Measurements from ENCODE around the gene PCDH9.

Gene PCDH9

GRCh38 chr13:67210208-67210607, 19.9 kb downstream of the PCDH9 start:
- Mint-ChIP-seq H3K36me3 (no peaks in the 10 kb centered on the region), H3K9me3 (no peaks in the 10 kb centered on the region), H3K4me1 (no peaks in the 10 kb centered on the region), H3K27me3 (no peaks in the 10 kb centered on the region), H3K27ac (no peak overlapping the region), H3K4me3 (no peak overlapping the region)
- DNase-seq (ENCODE audit: low spot score in 2 of 2) (no peak), ATAC-seq (ENCODE audit: low read depth) (no peak)

GRCh38 chr13:67208552-67208951, 21.6 kb downstream of the PCDH9 start:
- Mint-ChIP-seq H3K27me3 (no peaks in the 10 kb centered on the region), H3K9me3 (no peaks in the 10 kb centered on the region), H3K36me3 (no peaks in the 10 kb centered on the region), H3K4me1 (no peaks in the 10 kb centered on the region), H3K27ac (no peak overlapping the region), H3K4me3 (no peak overlapping the region)
- DNase-seq (ENCODE audit: low spot score in 2 of 2) (no peak), ATAC-seq (ENCODE audit: low read depth) (no peak)

GRCh38 chr13:67204764-67205163, 25.4 kb downstream of the PCDH9 start:
- ATAC-seq (ENCODE audit: low read depth) (no peak), DNase-seq (ENCODE audit: low spot score in 2 of 2) (no peak)
- Mint-ChIP-seq H3K27ac (no peak overlapping the region), H3K4me1 (no peaks in the 10 kb centered on the region), H3K36me3 (no peaks in the 10 kb centered on the region), H3K9me3 (no peaks in the 10 kb centered on the region), H3K27me3 (no peaks in the 10 kb centered on the region), H3K4me3 (no peak overlapping the region)

- Mint-ChIP-seq H3K9me3 (no peaks in the 10 kb centered on the region), H3K4me3 (no peak overlapping the region), H3K36me3 (no peaks in the 10 kb centered on the region), H3K4me1 (no peaks in the 10 kb centered on the region), H3K27me3 (no peaks in the 10 kb centered on the region), H3K27ac (no peak overlapping the region)
- DNase-seq (ENCODE audit: low spot score in 2 of 2), result no peak
- no peak for ATAC-seq (ENCODE audit: low read depth)
Observed at GRCh38 chr13:67200605-67201004, 29.5 kb downstream of the PCDH9 start.

- H3K4me1 Mint-ChIP-seq, result no peaks in the 10 kb centered on the region
Observed at GRCh38 chr13:67200183-67200582, 30.0 kb downstream of the PCDH9 start.

GRCh38 chr13:67197704-67198103, 32.4 kb downstream of the PCDH9 start:
- no peak for DNase-seq (ENCODE audit: low spot score in 2 of 2)
- Mint-ChIP-seq H3K4me1 (no peaks in the 10 kb centered on the region), H3K4me3 (no peak overlapping the region), H3K9me3 (no peaks in the 10 kb centered on the region), H3K27me3 (no peaks in the 10 kb centered on the region), H3K27ac (no peak overlapping the region), H3K36me3 (no peaks in the 10 kb centered on the region)
- no peak for ATAC-seq (ENCODE audit: low read depth)

More at GRCh38 chr13:67200183-67200582, 30.0 kb downstream of the PCDH9 start:
- Mint-ChIP-seq H3K4me3 (no peak overlapping the region), H3K27ac (no peak overlapping the region), H3K36me3 (no peaks in the 10 kb centered on the region), H3K27me3 (no peaks in the 10 kb centered on the region), H3K9me3 (no peaks in the 10 kb centered on the region)
- ATAC-seq (ENCODE audit: low read depth) (no peak), DNase-seq (ENCODE audit: low spot score in 2 of 2) (no peak)

GRCh38 chr13:67193979-67194378, 36.2 kb downstream of the PCDH9 start:
- H3K4me3 Mint-ChIP-seq, result no peak overlapping the region
- no peaks in the 10 kb centered on the region for H3K4me1 Mint-ChIP-seq
- H3K27ac Mint-ChIP-seq, result no peak overlapping the region
- no peak for DNase-seq (ENCODE audit: low spot score in 2 of 2)
- H3K27me3 Mint-ChIP-seq, result no peaks in the 10 kb centered on the region
- H3K9me3 Mint-ChIP-seq, result no peaks in the 10 kb centered on the region
- ATAC-seq (ENCODE audit: low read depth), result no peak
- H3K36me3 Mint-ChIP-seq, result no peaks in the 10 kb centered on the region

- ATAC-seq (ENCODE audit: low read depth), result no peak
- no peak for DNase-seq (ENCODE audit: low spot score in 2 of 2)
- no peak overlapping the region for H3K4me3 Mint-ChIP-seq
- no peaks in the 10 kb centered on the region for H3K9me3 Mint-ChIP-seq
- H3K27ac Mint-ChIP-seq, result no peak overlapping the region
- no peaks in the 10 kb centered on the region for H3K36me3 Mint-ChIP-seq
- H3K4me1 Mint-ChIP-seq, result no peaks in the 10 kb centered on the region
- H3K27me3 Mint-ChIP-seq, result no peaks in the 10 kb centered on the region
Observed at GRCh38 chr13:67192751-67193150, 37.4 kb downstream of the PCDH9 start.

GRCh38 chr13:67186995-67187569, 43.1 kb downstream of the PCDH9 start:
- Mint-ChIP-seq H3K4me1 (no peaks in the 10 kb centered on the region), H3K27me3 (no peaks in the 10 kb centered on the region), H3K36me3 (no peaks in the 10 kb centered on the region), H3K27ac (no peak overlapping the region), H3K4me3 (no peak overlapping the region), H3K9me3 (no peaks in the 10 kb centered on the region)
- no peak for DNase-seq (ENCODE audit: low spot score in 2 of 2)
- no peak for ATAC-seq (ENCODE audit: low read depth)

- no peaks in the 10 kb centered on the region for H3K4me1 Mint-ChIP-seq
- no peaks in the 10 kb centered on the region for H3K9me3 Mint-ChIP-seq
- H3K4me3 Mint-ChIP-seq, result no peak overlapping the region
- H3K27me3 Mint-ChIP-seq, result no peaks in the 10 kb centered on the region
- no peak overlapping the region for H3K27ac Mint-ChIP-seq
- no peak for DNase-seq (ENCODE audit: low spot score in 2 of 2)
- no peak for ATAC-seq (ENCODE audit: low read depth)
- no peaks in the 10 kb centered on the region for H3K36me3 Mint-ChIP-seq
Observed at GRCh38 chr13:67184247-67184646, 45.9 kb downstream of the PCDH9 start.

GRCh38 chr13:67183151-67183550, 47.0 kb downstream of the PCDH9 start:
- no peak overlapping the region for H3K27ac Mint-ChIP-seq
- H3K36me3 Mint-ChIP-seq, result no peaks in the 10 kb centered on the region
- no peak overlapping the region for H3K4me3 Mint-ChIP-seq
- H3K9me3 Mint-ChIP-seq, result no peaks in the 10 kb centered on the region
- no peak for DNase-seq (ENCODE audit: low spot score in 2 of 2)
- no peaks in the 10 kb centered on the region for H3K27me3 Mint-ChIP-seq
- no peaks in the 10 kb centered on the region for H3K4me1 Mint-ChIP-seq
- ATAC-seq (ENCODE audit: low read depth), result no peak

GRCh38 chr13:67175836-67176459, 54.2 kb downstream of the PCDH9 start:
- Mint-ChIP-seq H3K36me3 (no peaks in the 10 kb centered on the region), H3K27me3 (no peaks in the 10 kb centered on the region)

GRCh38 chr13:67168384-67168783, 61.8 kb downstream of the PCDH9 start:
- Mint-ChIP-seq H3K9me3 (peaks cover 3% of the 10 kb centered on the region), H3K36me3 (no peaks in the 10 kb centered on the region), H3K4me3 (no peak overlapping the region), H3K4me1 (no peaks in the 10 kb centered on the region), H3K27me3 (no peaks in the 10 kb centered on the region), H3K27ac (no peak overlapping the region)
- ATAC-seq (ENCODE audit: low read depth) (no peak), DNase-seq (ENCODE audit: low spot score in 2 of 2) (no peak)

More at GRCh38 chr13:67175836-67176459, 54.2 kb downstream of the PCDH9 start:
- Mint-ChIP-seq H3K27ac (no peak overlapping the region), H3K9me3 (no peaks in the 10 kb centered on the region), H3K4me1 (no peaks in the 10 kb centered on the region), H3K4me3 (no peak overlapping the region)
- DNase-seq (ENCODE audit: low spot score in 2 of 2), result no peak
- ATAC-seq (ENCODE audit: low read depth), result no peak

GRCh38 chr13:67167420-67167819, 62.7 kb downstream of the PCDH9 start:
- no peak overlapping the region for H3K27ac Mint-ChIP-seq
- no peak for ATAC-seq (ENCODE audit: low read depth)
- no peak for DNase-seq (ENCODE audit: low spot score in 2 of 2)
- no peak overlapping the region for H3K4me3 Mint-ChIP-seq
- peaks cover 3% of the 10 kb centered on the region for H3K9me3 Mint-ChIP-seq
- H3K4me1 Mint-ChIP-seq, result no peaks in the 10 kb centered on the region
- H3K27me3 Mint-ChIP-seq, result no peaks in the 10 kb centered on the region
- H3K36me3 Mint-ChIP-seq, result no peaks in the 10 kb centered on the region

- H3K36me3 Mint-ChIP-seq, result no peaks in the 10 kb centered on the region
- H3K27ac Mint-ChIP-seq, result no peak overlapping the region
- H3K4me1 Mint-ChIP-seq, result no peaks in the 10 kb centered on the region
- no peak overlapping the region for H3K4me3 Mint-ChIP-seq
- ATAC-seq (ENCODE audit: low read depth) (no peak), DNase-seq (ENCODE audit: low spot score in 2 of 2) (no peak)
- no peaks in the 10 kb centered on the region for H3K27me3 Mint-ChIP-seq
- peaks cover 2% of the 10 kb centered on the region for H3K9me3 Mint-ChIP-seq
Observed at GRCh38 chr13:67161176-67161575, 69.0 kb downstream of the PCDH9 start.

All from memory B cell (primary cell).